GM10847 (cell line): ENCODE results near the gene DSG4.

Experiments used
- POLR2A ChIP-seq: IDR thresholded peaks from 2 replicates; pipeline ENCODE4 v1.6.1; 2011; ENCODE audit not compliant: insufficient read length; ENCODE audit errors: extremely low read depth

The DSG4 gene

DNA sequence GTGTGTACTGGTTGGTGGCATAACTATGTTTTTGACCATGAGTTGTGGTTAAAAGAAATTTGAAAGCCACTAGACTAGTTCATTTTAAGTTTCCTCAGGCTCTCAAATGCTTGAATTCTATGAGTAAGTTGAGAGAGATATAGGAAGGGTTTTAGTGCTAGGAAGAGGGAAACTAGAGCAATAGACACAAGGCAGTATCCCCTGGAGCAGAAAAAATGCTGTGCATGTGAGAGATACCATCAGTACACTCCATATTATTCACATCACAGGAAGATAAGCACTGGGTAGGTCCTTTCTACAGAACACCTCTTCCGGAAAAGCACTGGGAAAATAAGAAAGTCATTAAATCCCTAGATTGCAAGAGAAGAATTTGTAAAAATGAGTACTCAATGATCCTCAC is 51.6 kb downstream of the DSG4 start:
- TF ChIP-seq POLR2A: no peak

DNA sequence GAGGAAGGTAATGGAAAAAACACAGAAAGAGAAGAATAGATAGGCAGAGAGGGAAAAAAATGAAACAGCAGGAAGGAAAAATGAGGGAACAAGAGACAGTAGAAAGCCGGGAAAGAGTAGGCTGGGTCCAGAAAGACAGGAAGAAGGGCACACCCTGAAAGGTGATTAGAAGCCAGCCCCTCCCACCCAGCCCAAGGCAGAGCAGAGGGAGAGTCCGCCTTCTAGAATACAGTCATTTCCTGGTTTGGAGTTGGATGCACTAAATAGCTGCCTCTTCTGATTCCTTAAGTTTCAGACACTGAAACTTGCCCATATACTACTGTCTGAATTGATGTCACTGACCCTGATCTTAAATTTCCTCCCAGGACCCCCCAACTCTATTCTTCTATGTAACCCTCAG is 53.0 kb downstream of the DSG4 start:
- TF ChIP-seq POLR2A: no peak

DNA sequence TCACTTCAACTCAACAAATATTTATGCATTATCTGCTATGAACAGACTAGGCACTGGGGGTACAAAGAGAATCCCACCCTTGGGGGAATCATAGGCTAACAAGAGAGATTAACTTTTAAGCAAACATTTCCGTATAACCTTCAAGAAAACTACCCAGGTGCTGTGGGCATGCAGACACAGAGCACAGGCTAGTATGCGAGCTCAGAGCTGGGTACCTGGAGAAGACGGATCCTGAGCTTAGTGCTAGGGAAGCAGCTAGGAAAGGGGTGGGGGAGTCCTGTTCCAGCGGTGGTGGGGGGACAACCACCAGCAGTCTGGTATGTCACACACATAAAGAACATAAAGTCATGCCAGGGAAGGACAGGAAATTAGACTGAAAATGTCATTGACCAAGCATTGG is 53.5 kb downstream of the DSG4 start:
- TF ChIP-seq POLR2A: no peak

DNA sequence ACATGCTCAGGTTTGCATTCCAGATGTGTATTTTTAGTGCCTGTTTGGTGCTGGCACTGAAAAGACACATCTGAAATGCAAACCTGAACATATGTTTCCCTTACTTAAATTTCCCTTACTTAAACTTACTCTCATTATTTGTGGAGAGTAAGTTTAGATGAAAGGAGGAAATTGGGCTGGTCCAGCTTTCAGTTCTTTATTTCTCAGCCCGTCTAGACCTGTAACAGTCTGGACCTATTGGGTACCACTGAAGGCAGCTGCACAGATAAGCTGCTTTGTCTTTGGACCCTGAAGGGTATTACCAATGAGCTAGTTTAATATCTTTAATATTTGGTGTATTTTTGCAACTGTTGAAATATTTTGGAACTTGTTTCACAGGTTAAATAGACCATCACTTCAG is 54.0 kb downstream of the DSG4 start:
- no peak for TF ChIP-seq POLR2A

DNA sequence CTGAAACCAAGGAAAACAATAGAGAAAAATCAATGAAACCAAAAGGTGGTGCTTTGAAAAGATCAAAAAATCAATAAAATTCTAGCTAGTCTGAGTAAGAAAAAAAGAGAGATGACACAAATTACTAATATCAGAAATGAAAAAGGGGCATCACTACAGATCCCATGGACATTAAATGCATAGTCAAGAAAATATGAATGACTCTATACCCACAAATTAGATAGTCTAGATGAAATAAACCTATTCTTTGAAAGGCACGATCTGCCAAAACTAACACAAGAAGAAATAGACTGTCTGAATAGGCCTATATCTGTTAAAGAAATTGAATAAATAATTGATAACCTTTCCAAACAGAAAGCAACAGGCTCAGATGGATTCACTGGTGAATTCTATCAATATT is 55.7 kb downstream of the DSG4 start:
- TF ChIP-seq POLR2A: no peak

DNA sequence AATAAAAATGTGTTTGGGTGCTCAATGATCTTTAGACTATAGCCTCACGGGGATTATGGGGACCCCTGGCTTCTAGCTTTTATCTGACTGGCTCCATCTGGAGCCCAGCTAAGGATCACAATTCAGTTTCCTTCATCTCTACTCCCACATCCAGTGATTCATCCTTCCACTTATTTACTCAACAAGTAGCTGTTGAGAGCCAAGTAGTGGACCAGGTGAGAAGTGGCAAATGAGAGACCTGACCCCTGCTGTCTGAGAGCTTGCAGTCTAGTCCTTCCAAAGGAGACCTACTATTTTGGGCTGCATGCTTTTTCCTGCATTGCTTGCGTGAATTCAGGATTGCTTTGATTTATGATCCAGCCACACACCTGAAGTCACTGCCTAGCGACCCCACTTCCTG is 60.2 kb downstream of the DSG4 start:
- TF ChIP-seq POLR2A: no peak

DNA sequence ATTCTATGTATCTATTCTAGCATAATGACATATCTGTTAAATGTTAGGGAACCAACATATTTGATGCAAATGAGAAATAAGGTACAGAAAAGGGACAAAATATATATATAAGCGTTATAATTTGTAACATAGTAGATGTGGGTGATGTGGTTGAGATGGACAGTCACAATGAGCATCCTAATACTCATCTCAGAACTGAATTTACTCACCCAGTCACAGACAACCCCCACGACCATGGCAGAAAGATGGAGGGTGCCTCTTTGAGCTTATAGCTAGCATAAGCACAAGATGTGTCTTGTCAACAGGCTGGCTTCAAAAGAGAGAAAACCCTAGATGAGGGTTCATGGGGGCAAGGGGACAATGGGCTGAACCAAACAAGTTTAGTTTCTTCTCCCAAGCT is 61.8 kb downstream of the DSG4 start:
- TF ChIP-seq POLR2A: no peak

DNA sequence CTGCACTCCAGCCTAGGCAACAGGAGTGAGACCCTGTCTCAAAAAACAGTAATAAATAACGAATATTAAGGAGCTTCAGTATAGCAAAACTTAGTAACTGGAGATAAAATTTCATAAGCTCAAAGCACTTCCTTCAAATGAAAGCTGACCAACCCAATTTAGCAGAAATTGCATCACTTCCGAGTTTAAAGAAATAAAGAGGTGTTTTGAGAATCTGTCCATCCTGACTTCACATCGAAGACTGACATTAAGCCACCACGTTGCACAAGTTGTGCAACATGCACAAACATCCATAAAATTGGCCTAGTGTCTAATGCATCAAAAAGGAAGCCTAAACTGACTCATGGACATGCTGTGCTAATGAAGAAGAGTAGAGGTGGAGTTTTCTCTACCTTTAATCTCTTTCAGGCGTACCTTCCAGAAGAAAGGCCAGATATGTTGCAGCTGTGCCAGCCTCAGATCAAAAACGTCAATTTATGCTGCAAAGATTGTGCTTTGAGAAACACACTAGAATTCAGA is 63.3 kb downstream of the DSG4 start:
- TF ChIP-seq POLR2A: no peak

DNA sequence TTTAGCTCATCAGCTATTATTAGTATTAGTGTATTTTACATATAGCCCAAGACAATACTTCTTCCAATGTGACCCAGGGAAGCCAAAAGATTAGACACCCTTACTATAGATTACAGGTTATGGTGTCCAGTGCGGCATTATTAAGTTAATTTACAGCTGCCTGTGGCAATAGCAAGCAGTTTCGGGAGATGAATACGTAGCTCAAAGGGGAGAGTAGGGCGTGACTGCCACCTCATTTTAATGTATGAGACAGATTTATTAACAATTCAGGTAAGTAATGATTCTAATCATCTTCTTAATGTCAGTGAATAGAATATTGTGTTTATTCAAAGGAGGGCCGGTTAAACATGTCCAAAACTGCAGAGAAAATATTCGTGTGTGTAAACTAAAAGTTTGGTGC is 64.2 kb downstream of the DSG4 start:
- no peak for TF ChIP-seq POLR2A

DNA sequence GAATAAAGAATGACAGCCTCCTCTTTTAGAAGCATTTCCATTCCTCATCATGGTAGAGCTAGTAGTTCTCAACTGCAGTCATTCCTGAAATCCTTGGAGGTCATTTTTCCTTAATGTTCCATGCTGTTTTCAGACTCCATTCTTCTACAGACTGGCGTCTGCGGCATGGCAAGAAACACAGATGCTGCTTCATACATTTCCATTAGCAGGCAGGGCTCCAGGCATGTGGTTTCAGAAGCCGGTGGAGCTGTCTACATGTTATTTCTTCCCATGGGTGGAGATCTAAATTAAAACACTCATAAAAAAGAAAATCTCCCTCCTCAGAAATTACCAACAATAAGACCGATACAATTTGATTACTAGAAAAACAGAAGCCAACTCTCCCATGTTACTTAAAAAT is 64.9 kb downstream of the DSG4 start:
- no peak for TF ChIP-seq POLR2A

DNA sequence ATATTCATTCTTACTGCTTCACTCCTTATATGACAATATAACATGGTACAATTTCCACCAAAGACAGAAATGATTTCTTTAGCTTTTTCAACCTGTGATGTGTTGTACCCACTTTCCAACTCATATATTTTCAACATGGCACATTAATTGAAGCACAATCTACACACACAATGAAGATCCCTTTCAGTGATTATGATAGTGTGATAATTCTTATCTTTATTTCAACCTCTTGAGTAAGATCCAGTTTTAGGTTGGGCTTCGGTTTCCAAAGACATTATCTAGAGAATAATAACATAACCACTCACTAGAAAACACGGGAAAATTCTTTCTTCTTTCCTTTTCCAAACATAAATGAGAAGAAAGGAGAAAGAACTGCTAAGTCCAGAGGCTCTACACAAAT is 67.6 kb downstream of the DSG4 start:
- no peak for TF ChIP-seq POLR2A

DNA sequence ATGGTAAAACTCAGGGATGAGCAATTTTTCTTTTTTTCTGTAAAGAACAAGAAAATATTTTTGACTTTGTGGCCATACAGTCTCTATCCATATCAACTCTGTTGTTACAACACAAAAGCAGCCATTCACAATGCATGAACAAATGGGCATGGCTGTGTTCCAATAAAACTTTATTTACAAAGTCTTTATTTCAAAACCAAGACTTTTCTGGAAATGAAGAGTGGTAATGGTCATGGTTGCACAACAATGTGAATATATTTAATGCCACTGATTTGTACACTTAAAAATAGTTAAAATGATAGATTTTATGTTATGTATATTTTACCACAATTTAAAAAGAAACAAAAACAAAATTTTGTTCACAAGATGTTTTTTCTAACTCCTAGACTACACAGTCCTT is 69.3 kb downstream of the DSG4 start:
- TF ChIP-seq POLR2A: no peak

DNA sequence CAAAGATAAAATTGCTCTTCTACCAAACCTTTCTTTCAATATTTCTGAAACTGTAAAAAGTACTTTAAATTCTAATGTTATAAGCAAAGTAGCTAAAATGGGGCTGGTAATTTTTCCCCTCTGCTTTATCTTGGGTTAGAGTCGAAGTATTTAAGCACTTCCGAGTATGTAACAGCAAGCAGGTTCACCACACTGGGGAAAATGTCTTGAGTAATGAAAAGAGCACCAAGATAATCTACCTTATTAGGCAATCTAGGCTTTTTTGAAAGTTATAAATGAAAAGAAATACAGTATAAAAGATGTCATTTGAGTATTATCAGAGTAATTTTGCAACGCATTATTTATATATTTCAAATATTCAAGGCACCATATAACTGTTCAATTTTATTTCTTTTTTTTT is 70.3 kb downstream of the DSG4 start:
- TF ChIP-seq POLR2A: no peak

DNA sequence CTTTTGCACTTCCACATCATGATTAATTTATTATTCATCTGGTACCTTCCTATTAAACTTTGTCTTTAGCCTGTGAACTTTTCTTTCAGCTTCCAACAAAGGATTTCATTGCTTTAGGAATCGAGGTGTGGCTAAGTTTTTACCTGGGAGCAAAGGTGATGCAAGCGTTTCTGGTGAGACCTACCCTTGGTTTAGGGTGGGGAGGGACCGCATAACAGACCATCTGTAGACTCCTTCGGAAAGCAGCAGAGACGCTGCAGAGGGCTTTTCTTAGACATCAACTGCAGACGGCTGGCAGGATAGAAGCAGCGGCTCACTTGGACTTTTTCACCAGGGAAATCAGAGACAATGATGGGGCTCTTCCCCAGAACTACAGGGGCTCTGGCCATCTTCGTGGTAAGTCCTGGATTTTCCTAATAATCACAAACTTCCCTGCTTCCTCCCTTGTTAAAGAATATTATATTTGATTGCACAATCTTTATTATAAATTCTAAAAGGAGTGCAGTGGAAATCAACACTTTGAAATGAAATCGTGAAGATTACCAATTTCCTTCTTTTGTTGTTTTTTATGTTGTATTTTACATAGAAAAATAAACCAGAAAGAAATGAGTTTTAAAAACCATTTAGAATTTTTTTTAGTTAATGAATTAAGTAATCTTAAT is 71.1 kb downstream of the DSG4 start, which contains the start of gene DSG3:
Gene DSG3, plus strand, starts transcription at position 212 of the 662 bp plus-strand sequence. Its CDS starts 137 bp downstream, at position 349.
- TF ChIP-seq POLR2A: no peak

DNA sequence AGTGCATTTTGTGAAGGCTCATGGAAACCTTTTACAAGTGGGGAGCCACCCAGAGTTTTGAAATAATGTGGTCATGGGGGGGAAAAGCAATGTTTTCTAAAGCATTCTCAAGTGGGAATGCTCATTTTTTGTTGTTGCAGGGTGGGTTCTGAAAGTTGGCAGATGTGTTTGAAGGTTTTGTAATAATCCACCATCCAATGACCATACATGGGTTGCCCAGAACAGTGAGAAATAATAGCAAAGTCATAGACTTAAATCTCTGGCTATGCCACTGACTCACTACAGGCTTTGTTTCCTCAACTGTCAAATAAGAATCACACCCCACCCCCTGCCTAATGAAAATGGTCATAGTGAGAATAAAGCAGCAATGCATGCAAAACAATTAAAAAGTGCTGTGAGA is 73.8 kb downstream of the DSG4 start:
- no peak for TF ChIP-seq POLR2A

DNA sequence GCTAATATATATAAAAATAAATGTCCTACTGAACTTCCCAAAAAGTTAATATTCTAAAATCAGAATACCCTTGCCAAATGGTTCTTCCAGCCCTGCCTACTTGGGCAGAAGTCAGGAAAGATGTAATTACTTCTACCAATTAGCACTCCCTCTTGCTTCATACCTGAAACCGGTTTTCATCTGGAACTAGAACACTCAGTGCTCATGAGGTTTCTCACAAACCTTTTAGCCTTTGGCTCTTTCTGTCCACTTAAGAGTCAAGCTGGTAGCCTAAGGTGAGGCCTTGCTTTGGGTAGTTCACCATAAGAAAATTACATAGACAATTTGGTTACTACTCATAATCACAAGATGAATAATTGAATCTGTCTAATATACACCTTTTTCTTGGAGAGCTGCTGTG is 75.0 kb downstream of the DSG4 start:
- no peak for TF ChIP-seq POLR2A

DNA sequence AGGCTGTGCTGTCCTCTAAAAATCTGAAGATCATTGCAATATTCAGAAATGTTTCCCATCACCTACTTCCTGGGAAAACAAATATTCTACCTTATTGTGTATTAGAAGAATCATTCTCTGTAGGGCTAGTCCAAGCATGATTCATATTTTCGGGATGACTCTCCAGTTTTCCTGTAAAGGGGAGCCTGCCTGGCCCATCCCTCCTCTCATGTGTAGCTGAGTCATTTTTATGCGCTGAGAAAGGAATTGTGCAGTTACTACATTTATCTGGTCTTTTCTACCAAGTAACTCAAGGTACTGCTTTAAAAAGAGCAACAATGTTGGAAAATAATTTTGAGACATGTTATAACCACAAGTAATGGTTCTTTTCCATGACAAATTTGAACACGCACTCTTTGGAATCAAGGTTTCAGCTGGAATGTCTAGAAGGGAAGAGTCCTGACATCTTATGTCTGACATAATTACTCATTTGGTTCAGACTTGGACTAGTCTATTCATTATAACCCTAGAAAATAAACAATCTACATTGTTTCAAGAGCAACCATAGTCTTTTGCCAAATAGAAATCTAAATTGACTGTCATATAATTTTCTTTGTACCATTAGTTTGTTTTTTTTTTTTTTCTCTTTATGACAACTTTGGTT is 77.6 kb downstream of the DSG4 start:
- no peak for TF ChIP-seq POLR2A
